ENCODE measurements around the gene TMEM116. TPM values are rescaled to one million over a fixed set of nuclear protein-coding genes. Genes with fewer than 3 reads are reported as not detected.

TMEM116 gene
- total RNA-seq, 1 donor from 2014 or later, result 28.4 TPM

DNA sequence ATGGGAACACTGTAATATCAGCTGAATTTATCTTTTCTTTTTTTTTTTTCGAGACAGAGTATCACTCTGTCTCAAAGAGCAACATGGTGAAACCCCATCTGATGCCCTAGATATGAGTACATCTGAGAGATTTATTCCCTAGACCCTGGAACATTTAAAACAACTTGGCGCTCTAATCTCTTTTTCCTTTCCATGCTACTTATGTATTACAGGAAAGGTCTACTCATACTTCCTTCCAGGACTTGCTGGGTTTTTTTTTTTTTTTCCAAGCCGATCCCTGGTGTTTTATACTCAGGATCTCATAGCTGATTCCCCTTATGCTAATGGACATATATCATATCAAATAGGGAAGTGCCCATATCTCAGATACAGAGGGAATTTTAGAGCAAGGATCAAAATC lies 87.8 kb downstream of the TMEM116 start:
- H3K4me2 ChIP-seq, result no peak overlapping the region
- H3K36me3 Mint-ChIP-seq, result no peaks in the 10 kb centered on the region
- H3K4me3 ChIP-seq, result no peak overlapping the region
- no peaks in the 10 kb centered on the region for H3K79me2 ChIP-seq (ENCODE audit: low read depth)
- DNase-seq (ENCODE audit: low spot score), result no peak
- no peaks in the 10 kb centered on the region for H3F3A ChIP-seq (ENCODE audit: low read depth)
- H2AFZ ChIP-seq (replicated peaks), result no peak overlapping the region
- TF ChIP-seq EZH2phosphoT487 (IDR thresholded peaks at IDR 0.05) (no peak), EZH2 (IDR thresholded peaks at IDR 0.05) (no peak)
- TF ChIP-seq, protein P1, sequence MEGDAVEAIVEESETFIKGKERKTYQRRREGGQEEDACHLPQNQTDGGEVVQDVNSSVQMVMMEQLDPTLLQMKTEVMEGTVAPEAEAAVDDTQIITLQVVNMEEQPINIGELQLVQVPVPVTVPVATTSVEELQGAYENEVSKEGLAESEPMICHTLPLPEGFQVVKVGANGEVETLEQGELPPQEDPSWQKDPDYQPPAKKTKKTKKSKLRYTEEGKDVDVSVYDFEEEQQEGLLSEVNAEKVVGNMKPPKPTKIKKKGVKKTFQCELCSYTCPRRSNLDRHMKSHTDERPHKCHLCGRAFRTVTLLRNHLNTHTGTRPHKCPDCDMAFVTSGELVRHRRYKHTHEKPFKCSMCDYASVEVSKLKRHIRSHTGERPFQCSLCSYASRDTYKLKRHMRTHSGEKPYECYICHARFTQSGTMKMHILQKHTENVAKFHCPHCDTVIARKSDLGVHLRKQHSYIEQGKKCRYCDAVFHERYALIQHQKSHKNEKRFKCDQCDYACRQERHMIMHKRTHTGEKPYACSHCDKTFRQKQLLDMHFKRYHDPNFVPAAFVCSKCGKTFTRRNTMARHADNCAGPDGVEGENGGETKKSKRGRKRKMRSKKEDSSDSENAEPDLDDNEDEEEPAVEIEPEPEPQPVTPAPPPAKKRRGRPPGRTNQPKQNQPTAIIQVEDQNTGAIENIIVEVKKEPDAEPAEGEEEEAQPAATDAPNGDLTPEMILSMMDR (IDR thresholded peaks at IDR 0.05), result no peak
- H3K27me3 ChIP-seq, result no peaks in the 10 kb centered on the region
- no peak overlapping the region for H3K27ac ChIP-seq
- no peak overlapping the region for H3K4me3 Mint-ChIP-seq
- H3K9me3 Mint-ChIP-seq, result no peaks in the 10 kb centered on the region
- no peak overlapping the region for H3K9ac ChIP-seq
- no peaks in the 10 kb centered on the region for H4K20me1 ChIP-seq (ENCODE audit: low read depth)
- no peaks in the 10 kb centered on the region for H3K9me3 ChIP-seq (ENCODE audit: low read depth)
- H3K27me3 Mint-ChIP-seq (ENCODE audit: insufficient read depth, low read depth), result no peaks in the 10 kb centered on the region
- H3K36me3 ChIP-seq, result no peaks in the 10 kb centered on the region
- H3K4me1 Mint-ChIP-seq, result no peaks in the 10 kb centered on the region
- H3K4me1 ChIP-seq, result no peaks in the 10 kb centered on the region
- H3K27ac Mint-ChIP-seq, result no peak overlapping the region

DNA sequence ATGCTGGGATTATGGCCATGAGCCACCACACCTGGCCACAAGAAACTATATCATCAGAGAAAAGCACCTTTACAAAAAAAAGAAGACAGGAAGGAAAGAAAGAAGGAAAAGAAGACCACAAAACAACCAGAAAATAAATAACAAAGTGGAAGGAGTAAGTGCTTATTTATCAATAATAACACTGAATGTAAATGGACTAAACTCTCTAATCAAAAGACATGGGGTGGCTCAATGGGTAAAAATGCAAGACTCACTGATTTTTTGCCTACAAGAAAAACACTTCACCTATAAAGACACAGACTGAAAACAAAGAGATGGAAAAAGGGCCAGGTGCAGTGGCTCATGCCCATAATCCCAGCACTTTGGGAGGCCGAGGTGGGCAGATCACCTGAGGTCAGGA lies 105.2 kb downstream of the TMEM116 start:
- H3K27me3 ChIP-seq, result no peaks in the 10 kb centered on the region
- no peak overlapping the region for H3K27ac ChIP-seq
- no peak overlapping the region for H2AFZ ChIP-seq (replicated peaks)
- no peaks in the 10 kb centered on the region for H3K9me3 ChIP-seq (ENCODE audit: low read depth)
- no peak overlapping the region for H3K4me3 ChIP-seq
- TF ChIP-seq, protein P1 (IDR thresholded peaks at IDR 0.05), result no peak
- DNase-seq (ENCODE audit: low spot score), result no peak
- no peak overlapping the region for H3K4me2 ChIP-seq
- H3K79me2 ChIP-seq (ENCODE audit: low read depth), result no peaks in the 10 kb centered on the region
- peaks cover 27% of the 10 kb centered on the region for H3K9me3 Mint-ChIP-seq
- peaks cover 12% of the 10 kb centered on the region for H3K36me3 Mint-ChIP-seq
- H3K27ac Mint-ChIP-seq, result no peak overlapping the region
- H3K36me3 ChIP-seq, result no peaks in the 10 kb centered on the region
- H3K9ac ChIP-seq, result no peak overlapping the region
- no peaks in the 10 kb centered on the region for H4K20me1 ChIP-seq (ENCODE audit: low read depth)
- no peaks in the 10 kb centered on the region for H3K4me1 Mint-ChIP-seq
- no peaks in the 10 kb centered on the region for H3K4me1 ChIP-seq
- no peaks in the 10 kb centered on the region for H3F3A ChIP-seq (ENCODE audit: low read depth)
- H3K4me3 Mint-ChIP-seq, result no peak overlapping the region
- no peaks in the 10 kb centered on the region for H3K27me3 Mint-ChIP-seq (ENCODE audit: insufficient read depth, low read depth)

DNA sequence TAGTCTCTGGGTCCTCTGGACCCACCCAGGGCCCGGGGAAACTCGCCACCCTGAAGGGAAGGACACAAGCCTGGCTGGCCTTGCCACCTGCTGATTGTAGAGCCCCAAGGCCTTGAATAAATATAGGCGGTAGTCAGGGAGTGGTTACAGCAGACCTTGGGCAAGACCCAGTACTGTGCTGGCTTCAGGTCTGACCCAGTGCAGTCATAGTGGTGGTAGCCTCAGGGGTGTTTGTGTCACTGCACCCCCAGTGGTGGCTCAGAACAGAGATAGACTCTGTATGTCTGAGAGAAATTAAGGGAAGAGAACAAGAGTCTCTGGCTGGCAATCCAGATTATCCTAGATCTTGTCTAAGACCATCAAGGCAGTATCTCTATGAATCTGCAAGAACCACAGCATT lies 107.5 kb downstream of the TMEM116 start:
- H3F3A ChIP-seq (ENCODE audit: low read depth), result no peaks in the 10 kb centered on the region
- H3K4me3 ChIP-seq, result no peak overlapping the region
- H3K9me3 ChIP-seq (ENCODE audit: low read depth), result no peaks in the 10 kb centered on the region
- no peaks in the 10 kb centered on the region for H3K36me3 ChIP-seq
- no peak overlapping the region for H3K4me2 ChIP-seq
- H3K9ac ChIP-seq, result no peak overlapping the region
- no peaks in the 10 kb centered on the region for H4K20me1 ChIP-seq (ENCODE audit: low read depth)
- Mint-ChIP-seq H3K27me3 (ENCODE audit: insufficient read depth, low read depth) (no peaks in the 10 kb centered on the region), H3K27ac (no peak overlapping the region), H3K36me3 (peaks cover 15% of the 10 kb centered on the region), H3K4me3 (no peak overlapping the region), H3K4me1 (no peaks in the 10 kb centered on the region), H3K9me3 (peaks cover 27% of the 10 kb centered on the region)
- H3K4me1 ChIP-seq, result no peaks in the 10 kb centered on the region
- H3K27me3 ChIP-seq, result no peaks in the 10 kb centered on the region
- H2AFZ ChIP-seq (replicated peaks), result no peak overlapping the region
- TF ChIP-seq EZH2 (IDR thresholded peaks at IDR 0.05), result no peak
- TF ChIP-seq, protein P1 (IDR thresholded peaks at IDR 0.05), result no peak
- TF ChIP-seq EZH2phosphoT487 (IDR thresholded peaks at IDR 0.05), result no peak
- no peak overlapping the region for H3K27ac ChIP-seq
- no peak for DNase-seq (ENCODE audit: low spot score)
- no peaks in the 10 kb centered on the region for H3K79me2 ChIP-seq (ENCODE audit: low read depth)

Measured in neural progenitor cell (in vitro differentiated cells).